A549 treated with AZD9567 at 1 μM for 4 hours (cell line): ENCODE measurements around the gene AGPS. TPM values are rescaled to one million over a fixed set of nuclear protein-coding genes. Genes with fewer than 3 reads are reported as not detected.

Experiments used
- total RNA-seq: library from RNA; stranded (reverse); fragments of 200-300 nt; extraction: Qiagen RNA extraction; gene quantifications from 5 replicates; pipeline ENCODE4 v1.2.3, GENCODE V29; 2022; ENCODE audit not compliant: insufficient read depth

AGPS gene
- total RNA-seq, result 33.7 to 46.4 TPM (median 38.9 TPM) in 5 replicates

GRCh38 chr2:177392373-177393202 lies at the start of gene AGPS:
TSS of gene AGPS (plus strand) at chr2:177392773. CDS start at chr2:177392790, 17 bp downstream.

Other genes with a start within 250 kb of the AGPS start
- gene HNRNPA3, start 180.0 kb upstream of the AGPS start, total RNA-seq, result 314 to 379 TPM (median 316 TPM) in 5 replicates
- gene NFE2L2, start 128.0 kb upstream of the AGPS start, total RNA-seq, result 39.1 to 54.8 TPM (median 41.5 TPM) in 5 replicates